HG03469 (cell line): ENCODE results near the gene COL7A1.

Source experiments
- ATAC-seq: cut with Tn5 transposase; IDR thresholded peaks from one replicate; pipeline ENCODE4 v1.9.1; 2021; ENCODE audit warnings: mild to moderate bottlenecking, moderate library complexity, moderate number of reproducible peaks; ENCODE audit not compliant: unreplicated experiment

The COL7A1 gene

GRCh38 chr3:48619541-48620524 lies 24.7 kb upstream of the COL7A1 start:
- no peak for ATAC-seq

DNA sequence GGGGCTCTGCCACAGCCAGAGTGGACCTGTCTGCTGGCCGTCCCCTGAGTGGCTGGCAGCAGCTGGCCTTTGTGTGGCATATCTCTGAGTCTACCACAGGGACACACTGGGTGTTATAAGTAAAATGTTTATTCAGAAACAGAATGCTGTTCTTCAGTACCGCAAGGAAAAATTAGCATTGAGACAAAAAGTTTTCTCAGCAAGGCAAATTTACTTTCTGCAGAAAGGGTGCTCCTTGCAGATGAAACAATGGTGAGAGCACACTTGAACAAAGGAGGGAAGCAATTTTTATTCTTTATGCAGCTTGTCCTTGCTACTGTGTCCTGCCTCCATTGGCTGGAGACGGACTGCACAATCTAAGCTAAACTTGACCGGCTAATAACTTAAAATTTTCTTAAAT lies 22.4 kb upstream of the COL7A1 start:
- ATAC-seq: no peak

GRCh38 chr3:48614044-48614443 lies 18.9 kb upstream of the COL7A1 start:
- ATAC-seq: no peak

- no peak for ATAC-seq
These were observed 17.2 kb upstream of the COL7A1 start for GRCh38 chr3:48612309-48612708.

DNA sequence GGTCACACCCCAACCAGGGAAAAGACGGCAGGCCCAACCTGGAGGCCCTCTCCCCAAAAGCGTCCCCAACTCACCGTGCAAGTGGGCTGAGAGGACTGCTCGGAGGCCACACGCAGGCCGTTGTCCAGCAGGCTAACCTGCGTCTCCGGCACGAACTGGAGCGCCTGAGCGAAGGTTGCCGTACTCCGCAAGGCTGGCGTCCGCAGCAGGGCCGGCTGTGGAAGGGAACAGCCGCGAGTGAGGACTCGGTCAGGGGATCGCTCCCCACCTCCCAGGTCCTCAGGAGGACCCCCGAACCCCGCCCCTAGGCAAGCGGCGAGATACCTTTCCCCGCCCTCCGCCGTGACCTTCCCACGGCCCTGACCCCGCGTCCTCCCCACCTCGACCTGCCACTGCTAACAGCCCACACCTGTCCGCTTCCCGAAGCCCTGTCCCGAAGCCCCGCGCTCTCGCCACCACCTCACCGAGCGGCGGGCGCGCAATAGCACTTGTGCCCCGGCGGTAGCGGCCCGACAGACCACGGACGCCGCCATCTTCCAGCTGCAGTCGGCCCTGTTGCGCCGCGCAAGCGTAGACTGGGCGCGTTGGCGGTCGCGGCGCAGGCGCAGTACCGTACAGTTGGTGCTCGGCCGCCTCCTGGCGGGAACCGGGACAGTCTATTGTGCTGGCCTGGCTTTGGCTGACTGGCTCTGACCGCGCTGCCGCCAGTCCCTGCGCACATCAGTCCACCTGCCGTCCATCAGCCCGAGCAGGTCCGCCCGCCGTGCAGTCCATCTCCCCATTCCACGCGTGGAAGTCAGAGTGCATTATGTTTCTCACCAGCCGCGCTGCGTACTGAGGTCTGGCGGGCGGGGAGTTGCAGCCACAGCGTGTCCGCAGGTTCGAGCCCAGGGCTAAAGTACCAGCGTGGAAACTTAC lies 14.2 kb upstream of the COL7A1 start, which contains the start of gene UQCRC1:
TSS of gene UQCRC1 (minus strand) at position 559 of the 918 bp plus-strand sequence. CDS start at position 533, 26 bp downstream.
- ATAC-seq: peak; percentile 86

DNA sequence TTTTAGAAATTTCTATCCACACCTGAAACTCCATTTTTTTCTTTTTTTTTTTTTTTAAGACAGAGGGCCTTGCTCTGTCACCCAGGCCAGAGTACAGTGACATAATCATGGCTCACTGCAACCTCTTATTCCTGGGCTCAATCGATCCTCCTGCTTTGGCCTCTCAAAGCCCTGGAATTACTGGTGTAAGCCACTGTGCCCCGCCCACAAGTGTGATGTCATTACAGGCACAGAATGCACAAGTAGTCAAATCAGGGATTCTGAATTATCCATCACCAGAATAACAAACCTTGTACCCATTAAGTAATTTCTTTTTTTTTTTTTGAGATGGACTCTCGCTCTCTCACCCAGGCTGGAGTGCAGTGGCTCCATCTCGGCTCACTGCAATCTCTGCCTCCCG lies 12.4 kb upstream of the COL7A1 start:
- ATAC-seq: no peak

GRCh38 chr3:48601622-48601994 lies 6.5 kb upstream of the COL7A1 start:
- no peak for ATAC-seq

- no peak for ATAC-seq
These were observed 5.8 kb upstream of the COL7A1 start for GRCh38 chr3:48600711-48601621.

DNA sequence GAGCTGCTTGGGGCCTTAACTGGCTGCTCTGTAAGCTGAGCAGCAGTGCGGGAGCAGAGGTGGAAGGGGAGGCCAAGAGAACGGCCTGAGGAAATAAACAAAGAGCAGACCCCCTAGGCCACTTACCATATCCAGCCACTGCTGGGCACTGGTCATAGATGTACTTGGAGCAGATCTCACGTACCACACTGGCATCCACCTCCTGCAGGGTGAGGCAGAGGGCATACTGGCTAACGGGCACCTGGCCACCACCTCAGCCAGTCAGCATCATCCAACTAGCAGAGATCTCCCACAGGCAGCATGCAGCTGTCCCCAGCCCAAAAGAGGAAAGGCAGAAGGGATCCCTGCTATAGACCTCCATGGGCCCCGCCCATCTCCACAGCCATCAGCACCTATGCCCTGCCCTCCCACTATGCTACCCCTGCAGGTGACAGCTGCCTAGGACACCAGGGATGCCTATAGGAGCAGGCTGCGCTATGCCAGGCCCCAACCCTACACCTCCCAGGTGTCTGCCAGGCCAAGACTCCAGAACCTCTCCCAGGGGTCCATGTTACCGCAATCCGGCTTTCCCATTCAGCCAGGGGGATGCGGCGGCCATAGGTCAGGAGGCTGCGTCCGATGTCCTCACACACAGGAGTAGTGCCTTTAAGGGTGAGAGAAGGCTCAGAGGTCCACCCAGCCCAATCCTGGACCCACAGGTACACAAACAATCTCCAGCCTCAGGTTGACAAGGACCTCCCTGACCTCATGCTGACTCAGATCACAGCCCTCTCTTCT lies 4.6 kb upstream of the COL7A1 start:
- ATAC-seq: no peak

GRCh38 chr3:48599077-48599501 lies 4.0 kb upstream of the COL7A1 start:
- no peak for ATAC-seq

GRCh38 chr3:48598323-48599076 lies 3.4 kb upstream of the COL7A1 start:
- no peak for ATAC-seq

GRCh38 chr3:48597408-48597800 lies 2.3 kb upstream of the COL7A1 start:
- ATAC-seq: no peak

GRCh38 chr3:48596676-48597407 lies 1.7 kb upstream of the COL7A1 start:
- no peak for ATAC-seq

DNA sequence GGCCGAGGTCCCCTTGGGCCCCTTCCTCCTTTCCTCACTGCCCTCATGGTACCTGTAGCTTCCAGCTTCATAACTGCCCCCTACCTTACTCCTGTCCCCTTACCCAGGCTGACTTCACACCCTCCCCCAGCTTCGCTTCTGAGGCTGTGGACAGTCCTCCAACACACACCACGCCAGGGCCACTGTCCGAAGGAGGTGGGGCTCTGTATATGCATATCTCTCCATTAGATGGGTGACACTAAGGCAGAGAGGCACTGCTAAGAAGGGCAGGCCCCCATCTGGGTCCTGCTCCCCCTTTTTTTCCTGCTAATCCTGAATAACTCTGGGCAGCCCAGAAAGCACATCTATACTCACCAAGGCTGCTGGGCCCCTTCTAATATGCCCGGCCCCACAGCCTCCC lies 1.0 kb upstream of the COL7A1 start:
- no peak for ATAC-seq

DNA sequence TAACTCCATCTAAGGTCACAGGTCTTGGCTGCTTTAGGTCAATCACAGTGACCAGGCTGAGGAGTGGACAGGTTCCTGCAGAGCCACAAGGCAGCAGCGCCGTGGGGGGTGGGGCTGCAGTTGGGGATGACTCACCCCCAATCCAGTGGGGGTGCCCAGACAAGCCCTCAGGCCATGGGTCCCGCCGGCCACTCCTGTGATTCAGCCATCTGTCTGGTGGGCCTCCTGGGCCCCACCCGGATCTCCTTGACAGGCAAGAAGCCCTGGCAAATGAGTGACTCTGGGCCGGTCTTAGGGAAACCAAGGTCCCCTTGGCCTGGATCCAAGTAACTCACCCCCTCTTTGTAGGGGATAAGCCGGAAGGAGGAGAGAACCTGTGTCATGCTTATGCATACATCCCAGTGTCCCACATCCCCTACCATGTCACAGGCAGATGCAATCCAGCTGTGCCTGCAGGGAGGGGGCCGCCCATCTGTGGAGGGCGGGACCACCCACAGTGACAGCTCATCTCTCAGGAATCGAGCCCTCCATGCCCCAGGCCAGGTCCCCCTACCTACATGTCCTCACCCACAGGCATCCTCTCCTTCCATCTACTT lies 495 bp upstream of the COL7A1 start:
- ATAC-seq: no peak

- no peak for ATAC-seq
These were observed 596 bp downstream of the COL7A1 start for GRCh38 chr3:48594417-48595049.

GRCh38 chr3:48593337-48593736 lies 1.8 kb downstream of the COL7A1 start:
- no peak for ATAC-seq
